AG04450 (cell line): Measurements from ENCODE around the gene RPL13. TPM values are rescaled to one million over a fixed set of nuclear protein-coding genes. Genes with fewer than 3 reads are reported as not detected.

Experiments
- CTCF ChIA-PET: fragments of 300-600, 350-600 bp; formaldehyde crosslinking; extraction: SDS; loops from one replicate; lab custom pipeline; 2022; ENCODE audit warnings: antibody characterized with exemption, inconsistent platforms; lab: Charles Lee
- POLR2A ChIA-PET: fragments of 350-600 bp; formaldehyde crosslinking; extraction: SDS; loops from one replicate; lab custom pipeline; 2021; ENCODE audit warnings: antibody characterized with exemption, inconsistent platforms; lab: Yijun Ruan, JAX
- DNase-seq: peaks from one replicate; pipeline ENCODE4 v3.0.0-alpha.2; 2011; ENCODE audit warnings: low read depth, low spot score
- H3K27ac ChIP-seq: one replicate; pipeline ENCODE4 v1.5.1; 2012; ENCODE audit warnings: low read depth, low read length, control low read depth
- H3K27me3 ChIP-seq: one replicate; pipeline ENCODE4 v1.6.0; 2012; ENCODE audit warnings: low read length; ENCODE audit not compliant: control insufficient read depth, insufficient read depth
- H3K4me3 ChIP-seq: 2 replicates; pipeline ENCODE4 v1.5.1; 2011; ENCODE audit warnings: mild to moderate bottlenecking, low read depth, low read length, control low read depth
- H3K9me3 ChIP-seq: 2 replicates; pipeline ENCODE4 v1.5.1; 2012; ENCODE audit warnings: low read length; ENCODE audit not compliant: control insufficient read depth, insufficient read depth
- polyA plus RNA-seq: library from polyadenylated mRNA; depleted of rRNA; stranded (reverse); fragments of >200 nt; gene quantifications from 2 replicates; pipeline ENCODE4 v1.2.3, GENCODE V29; 2011
- TF ChIP-seq, protein P1 (sequence below): IDR thresholded peaks from 2 replicates; pipeline ENCODE4 v1.5.1; 2011; ENCODE audit warnings: low read depth, low read length, control low read depth, inconsistent platforms

The RPL13 gene
- polyA plus RNA-seq, 1 experiment: 2,214 TPM

DNA sequence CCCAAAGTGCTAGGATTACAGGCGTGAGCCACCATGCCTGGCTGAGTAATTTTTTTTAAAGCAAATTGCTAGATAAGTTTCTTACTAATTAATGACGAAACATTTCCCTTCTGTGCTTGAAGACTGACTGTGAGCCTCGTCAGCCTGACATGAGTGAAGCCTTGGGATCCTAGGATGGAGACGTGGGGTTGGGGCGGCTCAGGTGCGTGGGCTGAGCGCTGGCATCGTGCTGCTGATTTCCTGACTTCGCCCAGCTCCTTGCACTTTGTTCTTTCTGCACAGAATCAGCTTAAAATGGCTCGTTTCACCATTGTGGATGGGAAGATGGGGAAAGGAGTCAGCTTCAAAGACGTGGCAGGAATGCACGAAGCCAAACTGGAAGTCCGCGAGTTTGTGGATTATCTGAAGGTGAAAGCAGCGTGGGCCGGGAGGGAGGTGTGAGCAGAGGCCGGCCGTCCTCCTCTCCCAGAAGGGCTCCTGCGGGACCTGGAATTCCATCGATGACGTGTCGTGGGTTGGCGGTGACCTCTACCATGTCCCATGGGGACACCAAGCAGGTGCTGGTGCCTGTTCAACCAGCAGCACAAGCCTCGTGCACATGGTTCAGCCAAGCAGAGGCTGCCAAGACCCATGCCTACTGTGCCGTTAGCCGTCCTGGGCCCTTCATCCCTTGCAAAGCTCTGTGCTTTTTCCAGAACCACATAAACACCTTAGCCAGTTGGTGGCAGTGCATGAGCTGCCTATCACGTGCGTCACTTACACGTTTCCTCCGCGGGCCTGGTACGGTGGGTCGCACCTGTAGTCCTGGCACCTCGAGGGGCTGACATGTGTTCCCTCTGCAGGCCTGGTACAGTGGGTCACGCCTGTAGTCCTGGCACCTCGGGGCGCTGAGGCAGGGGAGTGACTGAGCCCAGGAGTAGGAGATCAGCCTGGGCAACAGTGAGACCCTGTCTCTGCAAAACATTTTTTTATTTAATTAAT lies 29.8 kb upstream of the RPL13 start:
- ChIA-PET POLR2A (interaction anchor here (0.6 kb wide), 1 partner anchor 337 kb away, joined by 3 read pairs; no protein-coding TSS in a partner anchor), CTCF (interaction anchor here (1.1 kb wide), 1 partner anchor 14 kb away, joined by 4 read pairs; no protein-coding TSS in a partner anchor)
- no peaks in the 10 kb centered on the region; the same call in 1 of the 2 replicates for H3K9me3 ChIP-seq
- TF ChIP-seq, protein P1, sequence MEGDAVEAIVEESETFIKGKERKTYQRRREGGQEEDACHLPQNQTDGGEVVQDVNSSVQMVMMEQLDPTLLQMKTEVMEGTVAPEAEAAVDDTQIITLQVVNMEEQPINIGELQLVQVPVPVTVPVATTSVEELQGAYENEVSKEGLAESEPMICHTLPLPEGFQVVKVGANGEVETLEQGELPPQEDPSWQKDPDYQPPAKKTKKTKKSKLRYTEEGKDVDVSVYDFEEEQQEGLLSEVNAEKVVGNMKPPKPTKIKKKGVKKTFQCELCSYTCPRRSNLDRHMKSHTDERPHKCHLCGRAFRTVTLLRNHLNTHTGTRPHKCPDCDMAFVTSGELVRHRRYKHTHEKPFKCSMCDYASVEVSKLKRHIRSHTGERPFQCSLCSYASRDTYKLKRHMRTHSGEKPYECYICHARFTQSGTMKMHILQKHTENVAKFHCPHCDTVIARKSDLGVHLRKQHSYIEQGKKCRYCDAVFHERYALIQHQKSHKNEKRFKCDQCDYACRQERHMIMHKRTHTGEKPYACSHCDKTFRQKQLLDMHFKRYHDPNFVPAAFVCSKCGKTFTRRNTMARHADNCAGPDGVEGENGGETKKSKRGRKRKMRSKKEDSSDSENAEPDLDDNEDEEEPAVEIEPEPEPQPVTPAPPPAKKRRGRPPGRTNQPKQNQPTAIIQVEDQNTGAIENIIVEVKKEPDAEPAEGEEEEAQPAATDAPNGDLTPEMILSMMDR: no peak
- no peak overlapping the region for H3K4me3 ChIP-seq
- DNase-seq: no peak
- no peaks in the 10 kb centered on the region for H3K27me3 ChIP-seq
- H3K27ac ChIP-seq: no peak overlapping the region

DNA sequence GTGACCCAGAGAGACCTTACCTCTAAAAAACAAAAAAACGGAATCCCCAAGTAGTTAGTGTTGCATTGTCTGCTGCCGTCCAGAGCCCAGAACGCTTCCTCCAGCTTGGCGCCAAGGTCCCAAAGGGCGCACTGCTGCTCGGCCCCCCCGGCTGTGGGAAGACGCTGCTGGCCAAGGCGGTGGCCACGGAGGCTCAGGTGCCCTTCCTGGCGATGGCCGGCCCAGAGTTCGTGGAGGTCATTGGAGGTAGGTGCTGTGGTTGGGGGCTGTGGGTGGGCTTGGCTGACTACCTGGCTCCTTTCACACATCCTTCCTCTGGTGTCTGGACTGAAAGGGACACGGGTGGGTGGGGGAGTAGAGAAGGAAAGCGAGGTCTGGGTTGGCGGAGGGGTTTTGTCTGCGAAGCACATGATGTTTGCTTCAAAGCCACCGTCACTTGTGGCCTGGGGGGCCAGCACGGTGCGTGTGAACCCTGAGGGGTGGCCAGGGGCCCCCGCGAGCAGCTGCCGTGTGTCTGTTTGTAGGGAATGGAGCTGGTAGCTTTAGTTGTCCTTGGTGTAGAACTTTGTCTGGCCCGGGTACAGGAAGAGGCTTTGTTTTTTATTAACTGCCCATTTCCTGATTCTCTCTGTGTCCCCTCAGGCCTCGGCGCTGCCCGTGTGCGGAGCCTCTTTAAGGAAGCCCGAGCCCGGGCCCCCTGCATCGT lies 28.5 kb upstream of the RPL13 start:
- no peaks in the 10 kb centered on the region for H3K27me3 ChIP-seq
- no peaks in the 10 kb centered on the region; the same call in 1 of the 2 replicates for H3K9me3 ChIP-seq
- DNase-seq: no peak
- ChIA-PET POLR2A (no interaction called here), CTCF (interaction anchor here (1.1 kb wide), 1 partner anchor 15 kb away, joined by 4 read pairs; no protein-coding TSS in a partner anchor)
- TF ChIP-seq, protein P1: no peak
- H3K27ac ChIP-seq: no peak overlapping the region
- H3K4me3 ChIP-seq: no peak overlapping the region

DNA sequence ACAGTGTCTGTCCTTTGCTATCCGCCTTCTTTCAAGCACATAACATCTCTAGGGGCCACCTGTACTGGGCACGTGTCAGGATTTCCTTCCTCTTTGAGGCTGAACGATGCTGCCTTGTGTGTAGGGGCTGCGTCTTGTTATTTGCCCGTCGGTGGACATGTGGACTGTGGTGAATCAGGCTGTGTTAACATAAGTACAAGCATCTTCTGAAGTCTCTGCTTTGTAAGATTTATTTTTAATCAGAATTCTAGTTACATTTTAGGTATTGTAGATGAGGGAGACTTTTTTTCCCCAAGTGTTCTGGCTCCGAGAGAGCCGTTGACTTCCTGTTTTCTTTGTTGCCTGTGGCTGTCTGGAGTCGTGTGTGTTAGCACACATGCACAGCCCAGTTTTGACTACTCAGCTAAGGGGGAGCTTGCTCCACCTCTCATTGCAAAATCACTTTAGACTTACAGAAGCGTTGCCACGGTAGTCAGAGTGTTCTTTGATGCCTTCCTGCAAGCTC lies 26.2 kb upstream of the RPL13 start:
- POLR2A ChIA-PET: no interaction called here
- TF ChIP-seq, protein P1: no peak
- Histone ChIP-seq H3K4me3 (no peak overlapping the region), H3K27me3 (no peaks in the 10 kb centered on the region), H3K9me3 (no peaks in the 10 kb centered on the region; the same call in 1 of the 2 replicates), H3K27ac (no peak overlapping the region)
- DNase-seq: no peak
- CTCF ChIA-PET: no interaction called here

DNA sequence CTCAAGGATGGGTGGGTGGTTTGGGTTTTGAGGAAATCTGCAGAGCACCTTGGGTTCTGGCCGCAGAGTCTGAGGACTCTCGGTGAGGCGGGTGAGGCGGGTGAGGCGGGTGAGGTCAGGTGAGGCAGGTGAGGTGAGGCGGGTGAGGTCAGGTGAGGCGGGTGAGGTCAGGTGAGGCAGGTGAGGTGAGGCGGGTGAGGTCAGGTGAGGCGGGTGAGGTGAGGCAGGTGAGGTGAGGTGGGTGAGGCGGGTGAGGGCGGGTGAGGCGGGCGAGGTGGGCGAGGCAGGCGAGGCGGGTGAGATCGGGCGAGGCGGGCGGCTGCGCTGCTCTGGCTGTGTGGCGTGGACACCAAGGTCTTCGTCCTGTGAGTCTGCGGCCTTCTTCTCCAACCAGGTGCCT lies 24.1 kb upstream of the RPL13 start:
- no peak overlapping the region for H3K4me3 ChIP-seq
- no peak overlapping the region for H3K27ac ChIP-seq
- no peaks in the 10 kb centered on the region; the same call in 1 of the 2 replicates for H3K9me3 ChIP-seq
- TF ChIP-seq, protein P1: no peak
- no peak for DNase-seq
- CTCF ChIA-PET: interaction anchor here (0.6 kb wide), 1 partner anchor 295 kb away, joined by 4 read pairs; no protein-coding TSS in a partner anchor
- POLR2A ChIA-PET: no interaction called here
- no peaks in the 10 kb centered on the region for H3K27me3 ChIP-seq
